ENCODE measurements around the gene PLXNB1. TPM values are rescaled to one million over a fixed set of nuclear protein-coding genes. Genes with fewer than 3 reads are reported as not detected.

PLXNB1 gene
- total and polyA plus RNA-seq, 2 of the 13 experiments (the other 11 are each of a cell fraction or from before 2014, with no cell fraction given) = 86.0 to 143 TPM

DNA sequence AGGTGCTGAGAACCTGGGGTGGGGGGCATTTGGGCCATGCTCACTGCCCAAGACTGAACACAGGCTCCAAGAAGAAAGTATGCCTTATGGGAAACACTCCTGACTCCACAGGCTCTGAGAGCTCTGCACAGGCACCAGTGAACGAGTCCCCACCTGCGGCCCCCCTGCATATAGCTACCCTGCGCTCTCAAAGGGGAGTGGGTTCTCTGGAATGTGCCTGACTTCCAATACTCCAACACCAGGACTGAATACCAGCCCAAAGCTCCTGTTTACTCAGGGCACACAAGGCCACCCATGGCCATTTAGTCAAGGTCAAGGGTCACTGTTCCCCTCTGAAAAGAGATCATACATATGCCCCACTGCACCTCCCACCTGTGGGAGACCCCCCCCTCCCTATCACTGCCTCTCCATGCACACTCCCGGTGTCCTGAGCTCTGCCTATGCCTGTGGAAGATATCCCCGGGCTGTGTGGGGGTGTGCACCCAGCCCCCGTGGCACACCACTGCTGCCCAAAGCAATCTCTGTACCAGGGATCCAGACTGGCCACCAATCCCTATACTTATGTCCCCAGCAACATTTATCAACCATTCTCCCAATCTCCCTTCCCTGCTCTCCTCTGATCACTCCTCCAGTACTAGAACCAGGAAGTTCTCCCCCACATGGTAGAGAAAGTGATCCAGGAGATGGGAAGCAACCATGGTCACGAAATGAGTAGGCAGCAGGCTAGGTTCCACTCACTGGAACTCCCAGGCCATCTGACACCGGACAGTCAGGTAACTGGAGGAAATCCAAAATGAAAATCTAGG, 1.5 kb upstream of the PLXNB1 start (continued):
- TF ChIP-seq, protein P1, sequence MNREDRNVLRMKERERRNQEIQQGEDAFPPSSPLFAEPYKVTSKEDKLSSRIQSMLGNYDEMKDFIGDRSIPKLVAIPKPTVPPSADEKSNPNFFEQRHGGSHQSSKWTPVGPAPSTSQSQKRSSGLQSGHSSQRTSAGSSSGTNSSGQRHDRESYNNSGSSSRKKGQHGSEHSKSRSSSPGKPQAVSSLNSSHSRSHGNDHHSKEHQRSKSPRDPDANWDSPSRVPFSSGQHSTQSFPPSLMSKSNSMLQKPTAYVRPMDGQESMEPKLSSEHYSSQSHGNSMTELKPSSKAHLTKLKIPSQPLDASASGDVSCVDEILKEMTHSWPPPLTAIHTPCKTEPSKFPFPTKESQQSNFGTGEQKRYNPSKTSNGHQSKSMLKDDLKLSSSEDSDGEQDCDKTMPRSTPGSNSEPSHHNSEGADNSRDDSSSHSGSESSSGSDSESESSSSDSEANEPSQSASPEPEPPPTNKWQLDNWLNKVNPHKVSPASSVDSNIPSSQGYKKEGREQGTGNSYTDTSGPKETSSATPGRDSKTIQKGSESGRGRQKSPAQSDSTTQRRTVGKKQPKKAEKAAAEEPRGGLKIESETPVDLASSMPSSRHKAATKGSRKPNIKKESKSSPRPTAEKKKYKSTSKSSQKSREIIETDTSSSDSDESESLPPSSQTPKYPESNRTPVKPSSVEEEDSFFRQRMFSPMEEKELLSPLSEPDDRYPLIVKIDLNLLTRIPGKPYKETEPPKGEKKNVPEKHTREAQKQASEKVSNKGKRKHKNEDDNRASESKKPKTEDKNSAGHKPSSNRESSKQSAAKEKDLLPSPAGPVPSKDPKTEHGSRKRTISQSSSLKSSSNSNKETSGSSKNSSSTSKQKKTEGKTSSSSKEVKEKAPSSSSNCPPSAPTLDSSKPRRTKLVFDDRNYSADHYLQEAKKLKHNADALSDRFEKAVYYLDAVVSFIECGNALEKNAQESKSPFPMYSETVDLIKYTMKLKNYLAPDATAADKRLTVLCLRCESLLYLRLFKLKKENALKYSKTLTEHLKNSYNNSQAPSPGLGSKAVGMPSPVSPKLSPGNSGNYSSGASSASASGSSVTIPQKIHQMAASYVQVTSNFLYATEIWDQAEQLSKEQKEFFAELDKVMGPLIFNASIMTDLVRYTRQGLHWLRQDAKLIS (CRISPR knock-in tag; IDR thresholded peaks at IDR 0.05) = no peak
- TF ChIP-seq NKX3-1 (CRISPR knock-in tag; IDR thresholded peaks at IDR 0.05) = peak; percentile 81; the same call in 1 of the 2 replicates
- no peak for TF ChIP-seq DR1 (CRISPR knock-in tag; IDR thresholded peaks at IDR 0.05)
- no peak for TF ChIP-seq ZFYVE20 (CRISPR knock-in tag; IDR thresholded peaks at IDR 0.05; ENCODE audit: borderline replicate concordance, low read depth)
- TF ChIP-seq, protein P2, sequence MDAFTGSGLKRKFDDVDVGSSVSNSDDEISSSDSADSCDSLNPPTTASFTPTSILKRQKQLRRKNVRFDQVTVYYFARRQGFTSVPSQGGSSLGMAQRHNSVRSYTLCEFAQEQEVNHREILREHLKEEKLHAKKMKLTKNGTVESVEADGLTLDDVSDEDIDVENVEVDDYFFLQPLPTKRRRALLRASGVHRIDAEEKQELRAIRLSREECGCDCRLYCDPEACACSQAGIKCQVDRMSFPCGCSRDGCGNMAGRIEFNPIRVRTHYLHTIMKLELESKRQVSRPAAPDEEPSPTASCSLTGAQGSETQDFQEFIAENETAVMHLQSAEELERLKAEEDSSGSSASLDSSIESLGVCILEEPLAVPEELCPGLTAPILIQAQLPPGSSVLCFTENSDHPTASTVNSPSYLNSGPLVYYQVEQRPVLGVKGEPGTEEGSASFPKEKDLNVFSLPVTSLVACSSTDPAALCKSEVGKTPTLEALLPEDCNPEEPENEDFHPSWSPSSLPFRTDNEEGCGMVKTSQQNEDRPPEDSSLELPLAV (CRISPR knock-in tag; conservative IDR thresholded peaks at IDR 0.05; ENCODE audit: low read depth) = no peak
- TF ChIP-seq ZNF33B (CRISPR knock-in tag; IDR thresholded peaks at IDR 0.05) = no peak
- no peak for TF ChIP-seq ZHX2 (IDR thresholded peaks at IDR 0.05; ENCODE audit: low read depth)
- TF ChIP-seq ZHX2 (CRISPR knock-in tag; IDR thresholded peaks at IDR 0.05; ENCODE audit: borderline replicate concordance) = no peak
- no peak; the same call in 1 of the 2 replicates for TF ChIP-seq JUN (CRISPR knock-in tag; IDR thresholded peaks at IDR 0.05)
- no peak for TF ChIP-seq ZNF557 (CRISPR knock-in tag; IDR thresholded peaks at IDR 0.05)
- TF ChIP-seq MTA1 (CRISPR knock-in tag; IDR thresholded peaks at IDR 0.05; ENCODE audit: borderline replicate concordance) = peak; percentile 85
- 0 out of 2 replicates have a peak, but pooled peaks have one; percentile 35 for TF ChIP-seq MAF1 (CRISPR knock-in tag; IDR thresholded peaks at IDR 0.05; ENCODE audit: borderline replicate concordance)
- TF ChIP-seq, protein P3, sequence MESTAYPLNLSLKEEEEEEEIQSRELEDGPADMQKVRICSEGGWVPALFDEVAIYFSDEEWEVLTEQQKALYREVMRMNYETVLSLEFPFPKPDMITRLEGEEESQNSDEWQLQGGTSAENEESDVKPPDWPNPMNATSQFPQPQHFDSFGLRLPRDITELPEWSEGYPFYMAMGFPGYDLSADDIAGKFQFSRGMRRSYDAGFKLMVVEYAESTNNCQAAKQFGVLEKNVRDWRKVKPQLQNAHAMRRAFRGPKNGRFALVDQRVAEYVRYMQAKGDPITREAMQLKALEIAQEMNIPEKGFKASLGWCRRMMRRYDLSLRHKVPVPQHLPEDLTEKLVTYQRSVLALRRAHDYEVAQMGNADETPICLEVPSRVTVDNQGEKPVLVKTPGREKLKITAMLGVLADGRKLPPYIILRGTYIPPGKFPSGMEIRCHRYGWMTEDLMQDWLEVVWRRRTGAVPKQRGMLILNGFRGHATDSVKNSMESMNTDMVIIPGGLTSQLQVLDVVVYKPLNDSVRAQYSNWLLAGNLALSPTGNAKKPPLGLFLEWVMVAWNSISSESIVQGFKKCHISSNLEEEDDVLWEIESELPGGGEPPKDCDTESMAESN (CRISPR knock-in tag; conservative IDR thresholded peaks at IDR 0.05) = 0 out of 2 replicates have a peak, but pooled peaks have one; percentile 48
- no peak for TF ChIP-seq CREB3 (CRISPR knock-in tag; IDR thresholded peaks at IDR 0.05)

Data from HepG2 (cell line).